NB4 (cell line): Measurements from ENCODE around the gene SLC22A31.
"Not testable (repeated sequence)": the region's sequence is repeated elsewhere in the genome, so short reads cannot be mapped to it uniquely, and the experiment has no call there.

Experiments used
- POLR2A ChIP-seq: IDR thresholded peaks from 2 replicates; pipeline ENCODE4 v1.6.1; 2011; ENCODE audit warnings: mild to moderate bottlenecking; ENCODE audit not compliant: insufficient read length; ENCODE audit errors: extremely low read depth
- TF ChIP-seq, protein P1 (sequence below): IDR thresholded peaks from one replicate; pipeline ENCODE4 v1.5.1; 2012; ENCODE audit warnings: low read depth, low read length

DNA sequence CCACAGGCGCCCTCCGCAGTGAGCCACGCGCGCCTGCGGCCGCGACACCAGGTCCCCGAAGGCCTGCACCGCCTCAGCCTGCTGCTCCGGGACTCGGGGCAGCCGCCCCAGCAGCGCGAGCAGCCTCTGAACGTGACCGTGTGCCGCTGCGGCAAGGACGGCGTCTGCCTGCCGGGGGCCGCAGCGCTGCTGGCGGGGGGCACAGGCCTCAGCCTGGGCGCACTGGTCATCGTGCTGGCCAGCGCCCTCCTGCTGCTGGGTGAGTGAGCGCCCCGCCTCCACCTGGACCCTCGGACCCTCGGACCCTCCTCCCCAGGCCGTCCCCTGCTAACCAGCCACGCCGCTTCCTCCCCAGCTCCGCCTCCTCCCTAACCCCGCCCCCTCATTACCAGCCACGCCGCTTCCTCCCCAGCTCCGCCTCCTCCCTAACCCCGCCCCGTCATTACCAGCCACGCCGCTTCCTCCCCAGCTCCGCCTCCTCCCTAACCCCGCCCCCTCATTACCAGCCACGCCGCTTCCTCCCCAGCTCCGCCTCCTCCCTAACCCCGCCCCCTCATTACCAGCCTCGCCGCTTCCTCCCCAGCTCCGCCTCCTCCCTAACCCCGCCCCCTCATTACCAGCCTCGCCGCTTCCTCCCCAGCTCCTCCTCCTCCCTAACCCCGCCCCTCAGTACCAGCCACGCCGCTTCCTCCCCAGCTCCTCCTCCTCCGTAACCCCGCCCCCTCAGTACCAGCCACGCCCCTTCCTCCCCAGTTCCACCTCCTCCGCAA lies 8.0 kb downstream of the SLC22A31 start:
- TF ChIP-seq, protein P1, sequence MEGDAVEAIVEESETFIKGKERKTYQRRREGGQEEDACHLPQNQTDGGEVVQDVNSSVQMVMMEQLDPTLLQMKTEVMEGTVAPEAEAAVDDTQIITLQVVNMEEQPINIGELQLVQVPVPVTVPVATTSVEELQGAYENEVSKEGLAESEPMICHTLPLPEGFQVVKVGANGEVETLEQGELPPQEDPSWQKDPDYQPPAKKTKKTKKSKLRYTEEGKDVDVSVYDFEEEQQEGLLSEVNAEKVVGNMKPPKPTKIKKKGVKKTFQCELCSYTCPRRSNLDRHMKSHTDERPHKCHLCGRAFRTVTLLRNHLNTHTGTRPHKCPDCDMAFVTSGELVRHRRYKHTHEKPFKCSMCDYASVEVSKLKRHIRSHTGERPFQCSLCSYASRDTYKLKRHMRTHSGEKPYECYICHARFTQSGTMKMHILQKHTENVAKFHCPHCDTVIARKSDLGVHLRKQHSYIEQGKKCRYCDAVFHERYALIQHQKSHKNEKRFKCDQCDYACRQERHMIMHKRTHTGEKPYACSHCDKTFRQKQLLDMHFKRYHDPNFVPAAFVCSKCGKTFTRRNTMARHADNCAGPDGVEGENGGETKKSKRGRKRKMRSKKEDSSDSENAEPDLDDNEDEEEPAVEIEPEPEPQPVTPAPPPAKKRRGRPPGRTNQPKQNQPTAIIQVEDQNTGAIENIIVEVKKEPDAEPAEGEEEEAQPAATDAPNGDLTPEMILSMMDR: not testable (repeated sequence)
- not testable (repeated sequence) for TF ChIP-seq POLR2A
